Fibroblast of lung (primary cell): ENCODE data around the gene ADA.
"Not testable (repeated sequence)": the region's sequence is repeated elsewhere in the genome, so short reads cannot be mapped to it uniquely, and the experiment has no call there.

Experiments
- CTCF ChIP-seq, 2 donors: IDR thresholded peaks in 1 of 2; conservative IDR thresholded peaks in 1 of 2; 1 replicate in 1 of 2; 2 replicates in 1 of 2; pipeline ENCODE4 v1.5.1; 2011 to 2012; ENCODE audit warnings: low read length in 2 of 2, control low read depth in 1 of 2, inconsistent platforms in 1 of 2, low read depth in 1 of 2, mild to moderate bottlenecking in 1 of 2
- EZH2 ChIP-seq: IDR thresholded peaks from 2 replicates; pipeline ENCODE4 v1.5.1; 2012; ENCODE audit warnings: low read length, control low read depth, mild to moderate bottlenecking; ENCODE audit errors: missing control alignments

- not testable (repeated sequence) for TF ChIP-seq EZH2; CTCF (conservative IDR thresholded peaks at IDR 0.05 in 1 of 2, IDR thresholded peaks at IDR 0.05 in 1 of 2; ENCODE audit: low read depth in 1 of 2, low read length in 2 of 2)
Measured at GRCh38 chr20:44670851-44671250, 19.4 kb upstream of the ADA start.
